BLaER1 (cell line): ENCODE results near the gene SCARB1.

Source experiments
- H3K27ac ChIP-seq: shearing (Covaris generic); formaldehyde crosslinking; 2 replicates; pipeline ENCODE4 v1.8.1; 2022
- H3K27me3 ChIP-seq: shearing (Covaris generic); formaldehyde crosslinking; 2 replicates; pipeline ENCODE4 v1.8.1; 2022
- H3K36me3 ChIP-seq: shearing (Covaris generic); formaldehyde crosslinking; 2 replicates; pipeline ENCODE4 v1.8.1; 2022
- H3K4me1 ChIP-seq: shearing (Covaris generic); formaldehyde crosslinking; 2 replicates; pipeline ENCODE4 v1.8.1; 2022
- H3K4me2 ChIP-seq: shearing (Covaris generic); formaldehyde crosslinking; 2 replicates; pipeline ENCODE4 v1.8.1; 2022
- H3K4me3 ChIP-seq: shearing (Covaris generic); formaldehyde crosslinking; 2 replicates; pipeline ENCODE4 v1.8.1; 2022
- H3K9ac ChIP-seq: shearing (Covaris generic); formaldehyde crosslinking; 2 replicates; pipeline ENCODE4 v1.8.1; 2022
- H3K9me3 ChIP-seq: shearing (Covaris generic); formaldehyde crosslinking; 2 replicates; pipeline ENCODE4 v1.8.1; 2022
- H4K20me1 ChIP-seq: shearing (Covaris generic); formaldehyde crosslinking; 2 replicates; pipeline ENCODE4 v1.8.1; 2022
- Cebpa-rat ChIP-seq: shearing (Covaris generic); IDR thresholded peaks from 2 replicates; pipeline ENCODE4 v1.8.1; 2022

SCARB1 gene

GRCh38 chr12:124832856-124833255 is 30.8 kb downstream of the SCARB1 start:
- Histone ChIP-seq H3K4me1 (peaks cover 23% of the 10 kb centered on the region), H3K27ac (no peak overlapping the region), H3K4me3 (no peak overlapping the region), H4K20me1 (peaks cover 100% of the 10 kb centered on the region), H3K9me3 (peaks cover 23% of the 10 kb centered on the region), H3K27me3 (no peaks in the 10 kb centered on the region), H3K36me3 (peaks cover 86% of the 10 kb centered on the region), H3K4me2 (no peak overlapping the region), H3K9ac (no peak overlapping the region)
- no peak for TF ChIP-seq Cebpa-rat

- Histone ChIP-seq H3K4me2 (no peak overlapping the region), H3K27me3 (no peaks in the 10 kb centered on the region), H4K20me1 (peaks cover 100% of the 10 kb centered on the region), H3K9me3 (peaks cover 23% of the 10 kb centered on the region), H3K4me1 (peaks cover 11% of the 10 kb centered on the region; the same call in 1 of the 2 replicates), H3K27ac (no peak overlapping the region), H3K36me3 (peaks cover 86% of the 10 kb centered on the region), H3K4me3 (no peak overlapping the region), H3K9ac (no peak overlapping the region)
- no peak for TF ChIP-seq Cebpa-rat
Measured at GRCh38 chr12:124831590-124831989, 32.1 kb downstream of the SCARB1 start.

GRCh38 chr12:124830306-124830705 is 33.4 kb downstream of the SCARB1 start:
- no peak overlapping the region for H3K4me2 ChIP-seq

GRCh38 chr12:124829708-124830304 is 33.9 kb downstream of the SCARB1 start:
- H3K9ac ChIP-seq, result no peak overlapping the region
- H3K9me3 ChIP-seq, result peaks cover 23% of the 10 kb centered on the region
- H3K27me3 ChIP-seq, result no peaks in the 10 kb centered on the region
- TF ChIP-seq Cebpa-rat, result no peak
- no peak overlapping the region for H3K4me2 ChIP-seq
- peaks cover 81% of the 10 kb centered on the region for H3K36me3 ChIP-seq
- H4K20me1 ChIP-seq, result peaks cover 100% of the 10 kb centered on the region
- no peak overlapping the region for H3K4me3 ChIP-seq
- 0 out of 2 replicates have a peak, but pooled peaks cover 12% of the 10 kb centered on the region for H3K4me1 ChIP-seq
- H3K27ac ChIP-seq, result no peak overlapping the region

More at GRCh38 chr12:124830306-124830705, 33.4 kb downstream of the SCARB1 start:
- TF ChIP-seq Cebpa-rat, result no peak
- peaks cover 83% of the 10 kb centered on the region for H3K36me3 ChIP-seq
- H3K4me1 ChIP-seq, result 0 out of 2 replicates have a peak, but pooled peaks cover 9% of the 10 kb centered on the region
- peaks cover 23% of the 10 kb centered on the region for H3K9me3 ChIP-seq
- peaks cover 100% of the 10 kb centered on the region for H4K20me1 ChIP-seq
- no peaks in the 10 kb centered on the region for H3K27me3 ChIP-seq
- no peak overlapping the region for H3K9ac ChIP-seq
- no peak overlapping the region for H3K27ac ChIP-seq
- H3K4me3 ChIP-seq, result no peak overlapping the region

GRCh38 chr12:124829008-124829707 is 34.5 kb downstream of the SCARB1 start:
- H3K9me3 ChIP-seq, result peaks cover 23% of the 10 kb centered on the region
- no peaks in the 10 kb centered on the region for H3K27me3 ChIP-seq
- H4K20me1 ChIP-seq, result peaks cover 100% of the 10 kb centered on the region
- peaks cover 81% of the 10 kb centered on the region for H3K36me3 ChIP-seq
- H3K27ac ChIP-seq, result no peak overlapping the region
- no peak for TF ChIP-seq Cebpa-rat
- no peak overlapping the region for H3K9ac ChIP-seq
- H3K4me1 ChIP-seq, result 0 out of 2 replicates have a peak, but pooled peaks cover 15% of the 10 kb centered on the region
- H3K4me2 ChIP-seq, result no peak overlapping the region
- no peak overlapping the region for H3K4me3 ChIP-seq

- peaks cover 100% of the 10 kb centered on the region for H4K20me1 ChIP-seq
- peak overlapping the region; percentile 3; the same call in 1 of the 2 replicates for H3K27ac ChIP-seq
- peaks cover 75% of the 10 kb centered on the region for H3K36me3 ChIP-seq
- no peak overlapping the region for H3K4me3 ChIP-seq
- 0 out of 2 replicates have a peak, but pooled peaks cover 15% of the 10 kb centered on the region for H3K4me1 ChIP-seq
- H3K9me3 ChIP-seq, result peaks cover 23% of the 10 kb centered on the region
- no peaks in the 10 kb centered on the region for H3K27me3 ChIP-seq
- no peak overlapping the region for H3K4me2 ChIP-seq
- no peak for TF ChIP-seq Cebpa-rat
- H3K9ac ChIP-seq, result no peak overlapping the region
Measured at GRCh38 chr12:124828264-124829007, 35.2 kb downstream of the SCARB1 start.

- Histone ChIP-seq H3K4me3 (no peak overlapping the region), H4K20me1 (peaks cover 100% of the 10 kb centered on the region), H3K36me3 (peaks cover 76% of the 10 kb centered on the region), H3K27ac (no peak overlapping the region; the same call in 1 of the 2 replicates), H3K27me3 (no peaks in the 10 kb centered on the region), H3K4me2 (no peak overlapping the region), H3K9me3 (peaks cover 23% of the 10 kb centered on the region), H3K9ac (no peak overlapping the region), H3K4me1 (0 out of 2 replicates have a peak, but pooled peaks cover 15% of the 10 kb centered on the region)
- TF ChIP-seq Cebpa-rat, result no peak
Measured at GRCh38 chr12:124827588-124828184, 36.0 kb downstream of the SCARB1 start.

- Histone ChIP-seq H3K9ac (no peak overlapping the region), H3K9me3 (no peaks in the 10 kb centered on the region), H4K20me1 (peaks cover 100% of the 10 kb centered on the region), H3K4me2 (no peak overlapping the region), H3K4me1 (0 out of 2 replicates have a peak, but pooled peaks cover 15% of the 10 kb centered on the region), H3K27me3 (no peaks in the 10 kb centered on the region), H3K27ac (no peak overlapping the region), H3K4me3 (no peak overlapping the region), H3K36me3 (peaks cover 76% of the 10 kb centered on the region)
- TF ChIP-seq Cebpa-rat, result peak; percentile 98
Measured at GRCh38 chr12:124824195-124824594, 39.5 kb downstream of the SCARB1 start.

- Histone ChIP-seq H3K4me1 (0 out of 2 replicates have a peak, but pooled peaks cover 15% of the 10 kb centered on the region), H4K20me1 (peaks cover 100% of the 10 kb centered on the region), H3K4me2 (no peak overlapping the region), H3K9ac (no peak overlapping the region), H3K27ac (no peak overlapping the region), H3K4me3 (no peak overlapping the region), H3K9me3 (no peaks in the 10 kb centered on the region), H3K36me3 (peaks cover 76% of the 10 kb centered on the region), H3K27me3 (no peaks in the 10 kb centered on the region)
- TF ChIP-seq Cebpa-rat, result no peak
Measured at GRCh38 chr12:124823272-124823970, 40.2 kb downstream of the SCARB1 start.
